Panc1 (cell line): ENCODE results near the gene C16orf46. TPM values are rescaled to one million over a fixed set of nuclear protein-coding genes. Genes with fewer than 3 reads are reported as not detected.

Source experiments
- ATAC-seq: fragments of 200-7000 bp; cut with Tn5 transposase; 2 replicates; pipeline ENCODE4 v1.9.1; 2020; ENCODE audit warnings: mild to moderate bottlenecking, moderate library complexity
- BruUV-seq: library from RNA; stranded (reverse); fragments of 400-500 nt; replicated peaks from 2 replicates; lab custom pipeline; 2021; lab: Mats Ljungman, UMichigan
- CTCF ChIA-PET: fragments of 300-600 bp; sonication (Branson Sonifier 250); formaldehyde crosslinking; loops from one replicate; lab custom pipeline; 2022; ENCODE audit warnings: antibody characterized with exemption; lab: Charles Lee
- POLR2A ChIA-PET: fragments of 300-600 bp; sonication (Branson Sonifier 250); formaldehyde crosslinking; loops from one replicate; lab custom pipeline; 2022; ENCODE audit warnings: antibody characterized with exemption; lab: Charles Lee
- DNase-seq: peaks from one replicate; pipeline ENCODE4 v3.0.0-alpha.2; 2010; ENCODE audit warnings: low read depth, low spot score
- H3K27ac ChIP-seq: 2 replicates; pipeline ENCODE4 v1.5.1; 2011; ENCODE audit warnings: mild to moderate bottlenecking, low read length, inconsistent platforms
- H3K27me3 ChIP-seq: fragments of 200-500 bp; sonication (Bioruptor generic); 2 replicates; pipeline ENCODE4 v1.6.0; 2014; ENCODE audit warnings: low read length, inconsistent platforms; ENCODE audit not compliant: control insufficient read depth, insufficient read depth
- H3K36me3 ChIP-seq: fragments of 200-500 bp; sonication (Bioruptor generic); 2 replicates; pipeline ENCODE4 v1.5.1; 2014; ENCODE audit warnings: inconsistent platforms, mild to moderate bottlenecking, low read length, moderate library complexity; ENCODE audit not compliant: control insufficient read depth, insufficient read depth
- H3K4me1 ChIP-seq: 2 replicates; pipeline ENCODE4 v1.5.1; 2011; ENCODE audit warnings: inconsistent platforms, mild to moderate bottlenecking, low read length, moderate library complexity; ENCODE audit not compliant: control insufficient read depth, insufficient read depth
- H3K4me3 ChIP-seq, 2 experiments: 2 replicates each; pipeline ENCODE4 v1.5.1; 2011 to 2012; ENCODE audit warnings: low read depth in 2 of 2, low read length in 2 of 2, mild to moderate bottlenecking in 2 of 2, inconsistent platforms in 1 of 2, moderate library complexity in 1 of 2
- H3K9me3 ChIP-seq: fragments of 200-500 bp; sonication (Bioruptor generic); 2 replicates; pipeline ENCODE4 v1.5.1; 2014; ENCODE audit warnings: low read depth, mild to moderate bottlenecking, inconsistent platforms, low read length, moderate library complexity; ENCODE audit not compliant: control insufficient read depth, insufficient read depth
- CTCF ChIP-seq: fragments of 450-650 bp; IDR thresholded peaks from 2 replicates; pipeline ENCODE4 v1.5.1; 2017; ENCODE audit warnings: mild to moderate bottlenecking
- POLR2AphosphoS5 ChIP-seq: IDR thresholded peaks from 2 replicates; pipeline ENCODE4 v1.6.1; 2012; ENCODE audit warnings: mild to moderate bottlenecking, low read depth, low read length, moderate library complexity
- REST ChIP-seq, 2 experiments: IDR thresholded peaks; 2 replicates each; pipeline ENCODE4 v1.6.1; 2011 to 2012; ENCODE audit warnings: low read depth in 2 of 2, control low read depth in 1 of 2, low read length in 1 of 2, mild to moderate bottlenecking in 1 of 2, moderate library complexity in 1 of 2; ENCODE audit not compliant: insufficient read depth in 1 of 2
- SIN3A ChIP-seq: IDR thresholded peaks from 2 replicates; pipeline ENCODE4 v1.6.1; 2012; ENCODE audit warnings: low read depth, mild to moderate bottlenecking, low read length, moderate library complexity, borderline replicate concordance; ENCODE audit not compliant: insufficient read depth
- TCF7L2 ChIP-seq: IDR thresholded peaks from 2 replicates; pipeline ENCODE4 v1.6.1; 2011; ENCODE audit warnings: mild to moderate bottlenecking, low read depth, low read length, inconsistent platforms
- in situ Hi-C: cut with HindIII; loops from 2 replicates; pipeline ENCODE4 v1.10.0; 2016; ENCODE audit warnings: low sequenced_read_pairs, low pct_unique_long_range_greater_than_20kb
- intact Hi-C: fragments of 100-400 bp; cut with micrococcal nuclease; formaldehyde crosslinking; loops from one replicate; pipeline ENCODE4 v1.10.0; 2022; ENCODE audit not compliant: unreplicated experiment
- total RNA-seq: library from RNA; stranded (reverse); gene quantifications from one replicate; pipeline ENCODE4 v1.2.1, GENCODE V29; 2021; ENCODE audit not compliant: unreplicated experiment

Gene C16orf46
- total RNA-seq, 1 experiment from 2014 or later: 1.2 TPM

GRCh38 chr16:81035975-81036750, 40.9 kb downstream of the C16orf46 start:
- peak overlapping the region; percentile 76 for H3K27ac ChIP-seq
- in situ Hi-C loops: no loop called here
- TF ChIP-seq REST (IDR thresholded peaks at IDR 0.05; ENCODE audit: insufficient read depth in 1 of 2, low read depth in 2 of 2, low read length in 1 of 2) (no peak), SIN3A (no peak; the same call in 1 of the 2 replicates), POLR2AphosphoS5 (no peak), TCF7L2 (no peak), CTCF (no peak)
- no peaks in the 10 kb centered on the region for H3K9me3 ChIP-seq
- peak; percentile 78 for ATAC-seq
- no peaks in the 10 kb centered on the region for H3K27me3 ChIP-seq
- H3K4me1 ChIP-seq: no peaks in the 10 kb centered on the region; the same call in 1 of the 2 replicates
- BruUV-seq: no TSS peak
- ChIA-PET POLR2A (interaction anchor here (0.6 kb wide), 1 partner anchor 1132 kb away, joined by 3 read pairs; no protein-coding TSS in a partner anchor), CTCF (interaction anchor here (0.6 to 1.0 kb wide), 5 partner anchors 23 to 1298 kb away, joined by 3 to 6 read pairs (median 3); no protein-coding TSS in a partner anchor)
- H3K36me3 ChIP-seq: peaks cover 8% of the 10 kb centered on the region
- peak overlapping the region; percentile 70 to 74 for H3K4me3 ChIP-seq
- intact Hi-C loops: loop anchor here (10.0 kb wide), 1 partner anchor 699 kb away; no protein-coding TSS in a partner anchor
- DNase-seq: no peak

- intact Hi-C loops: loop anchor here (10.0 kb wide), 1 partner anchor 699 kb away; no protein-coding TSS in a partner anchor
- ChIA-PET POLR2A (no interaction called here), CTCF (interaction anchor here (0.6 to 1.0 kb wide), 5 partner anchors 24 to 1299 kb away, joined by 3 to 6 read pairs (median 3); no protein-coding TSS in a partner anchor)
- in situ Hi-C loops: no loop called here
- Histone ChIP-seq H3K27me3 (no peaks in the 10 kb centered on the region), H3K36me3 (peaks cover 8% of the 10 kb centered on the region), H3K4me1 (no peaks in the 10 kb centered on the region; the same call in 1 of the 2 replicates), H3K9me3 (no peaks in the 10 kb centered on the region), H3K4me3 (peak within 1 kb of the TSS; percentile 70 to 74), H3K27ac (peak within 1 kb of the TSS; percentile 76)
- no TSS peak for BruUV-seq
- DNase-seq (peak; percentile 28), ATAC-seq (peak; percentile 97)
- TF ChIP-seq CTCF (peak; percentile 98), REST (IDR thresholded peaks at IDR 0.05; ENCODE audit: insufficient read depth in 1 of 2, low read depth in 2 of 2, low read length in 1 of 2) (no peak)
These were observed 41.6 kb downstream of the C16orf46 start, which contains the start of gene ATMIN for GRCh38 chr16:81035398-81035974. TSS of gene ATMIN (plus strand) at chr16:81035842. CDS start at chr16:81035871, 29 bp downstream.
